Measurements from ENCODE around the gene GNG8.
A peak's percentile ranks its signal among the peaks of the same experiment; 100 is the strongest.

GNG8 gene

DNA sequence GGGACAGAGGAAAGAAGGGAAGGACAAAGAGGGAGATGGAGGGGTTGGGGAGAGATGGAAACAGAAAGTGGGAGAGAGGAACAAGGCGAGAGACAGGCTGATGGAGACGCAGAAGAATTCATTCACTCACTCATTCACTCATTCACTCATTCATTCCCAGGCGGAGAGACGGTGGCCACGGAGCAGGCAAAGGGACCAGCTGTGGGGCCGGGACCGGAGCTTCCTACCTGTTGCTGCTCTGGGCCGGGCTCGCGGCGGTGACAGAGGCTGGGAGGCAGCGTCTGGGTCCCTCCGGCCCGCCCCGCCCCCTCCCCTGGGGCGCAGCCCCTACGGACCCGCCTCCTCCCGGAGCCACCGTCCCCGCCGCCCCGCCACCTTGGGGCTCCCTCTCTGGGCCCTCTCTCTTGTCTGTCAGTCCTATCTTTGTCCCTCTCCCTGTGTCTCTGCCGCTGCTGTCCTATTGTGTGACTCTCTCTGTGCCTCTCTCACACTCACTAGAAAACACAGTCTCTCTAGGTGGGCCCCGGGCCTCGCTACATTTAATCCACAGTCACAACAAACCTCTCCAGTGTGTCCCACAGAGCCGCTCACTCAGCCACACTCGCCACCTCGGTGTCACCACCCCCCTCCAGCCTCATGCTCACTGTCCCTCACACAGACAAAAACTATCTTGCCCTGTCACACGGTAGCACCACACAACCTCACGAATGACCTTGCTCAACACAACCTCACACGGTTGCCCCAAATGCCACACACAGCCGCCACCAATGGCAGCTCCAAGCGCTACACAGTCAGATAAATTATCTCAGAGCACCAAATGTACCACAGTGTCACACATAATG lies at the start of gene GNG8:
TSS of gene GNG8 (minus strand) at position 283 of the 842 bp plus-strand sequence. CDS start 1,520 bp downstream, outside the sequence.
- DNase-seq (ENCODE audit: low read depth, low spot score), result no peak

DNA sequence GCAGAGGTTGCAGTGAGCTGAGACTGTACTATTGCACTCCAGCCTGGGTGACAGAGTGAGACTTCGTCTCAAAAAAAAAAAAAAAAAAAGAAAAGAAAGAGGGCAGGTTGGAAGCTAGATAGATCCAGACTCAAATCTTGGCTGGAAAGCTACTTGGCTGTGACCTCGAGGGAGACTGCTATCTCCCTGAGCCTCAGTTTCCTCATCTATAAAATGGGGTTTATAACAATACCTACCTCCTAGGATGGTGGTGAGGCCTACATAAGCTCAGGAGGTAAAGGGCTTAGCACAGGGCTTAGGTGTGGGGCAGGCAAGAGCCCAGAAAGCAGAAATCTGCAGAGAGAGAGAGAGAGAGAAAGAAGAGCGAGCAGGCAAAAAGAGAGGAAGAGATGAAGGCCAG lies 49.2 kb upstream of the GNG8 start:
- DNase-seq (ENCODE audit: low read depth, low spot score), result no peak

- no peak for DNase-seq (ENCODE audit: low read depth, low spot score)
These were observed 42.2 kb upstream of the GNG8 start for GRCh38 chr19:46678110-46678732.

GRCh38 chr19:46674416-46675178 lies 38.6 kb upstream of the GNG8 start:
- DNase-seq (ENCODE audit: low read depth, low spot score), result no peak

- DNase-seq (ENCODE audit: low read depth, low spot score), result no peak
These were observed 34.8 kb upstream of the GNG8 start for GRCh38 chr19:46670813-46671212.

GRCh38 chr19:46668662-46669061 lies 32.7 kb upstream of the GNG8 start:
- DNase-seq (ENCODE audit: low read depth, low spot score), result no peak

- DNase-seq (ENCODE audit: low read depth, low spot score), result no peak
These were observed 29.1 kb upstream of the GNG8 start for GRCh38 chr19:46665072-46665471.

GRCh38 chr19:46661735-46662592 lies 26.0 kb upstream of the GNG8 start:
- DNase-seq (ENCODE audit: low read depth, low spot score), result peak; percentile 46

GRCh38 chr19:46661020-46661731 lies 25.2 kb upstream of the GNG8 start, which contains the start of gene DACT3:
TSS of gene DACT3 (minus strand) at chr19:46661182. CDS start at chr19:46661064, 118 bp downstream.
- peak; percentile 99 for DNase-seq (ENCODE audit: low read depth, low spot score)

DNA sequence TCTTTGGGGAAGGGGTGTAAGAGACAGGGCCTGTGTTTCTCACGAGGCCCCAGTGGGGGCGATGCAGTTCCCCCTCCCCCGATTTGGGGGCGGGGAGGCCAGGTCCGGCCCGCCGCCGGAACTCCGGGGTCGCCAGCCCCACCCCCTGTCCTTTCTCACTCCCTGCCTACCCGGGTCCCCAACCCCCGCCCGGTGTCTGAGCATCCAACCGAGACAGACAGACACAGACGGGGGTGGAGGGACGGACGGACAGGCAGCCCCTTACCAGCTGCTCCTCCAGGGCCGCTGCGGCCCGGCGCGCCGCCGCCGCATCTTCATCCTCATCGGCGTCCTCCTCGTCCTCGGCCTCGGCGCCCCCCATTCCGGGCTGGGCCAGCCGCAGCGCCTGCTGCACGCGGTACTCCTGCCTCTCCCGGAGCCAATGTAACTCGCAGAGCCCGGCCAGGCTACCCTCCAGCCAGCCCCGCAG lies 24.6 kb upstream of the GNG8 start:
- DNase-seq (ENCODE audit: low read depth, low spot score), result no peak

DNA sequence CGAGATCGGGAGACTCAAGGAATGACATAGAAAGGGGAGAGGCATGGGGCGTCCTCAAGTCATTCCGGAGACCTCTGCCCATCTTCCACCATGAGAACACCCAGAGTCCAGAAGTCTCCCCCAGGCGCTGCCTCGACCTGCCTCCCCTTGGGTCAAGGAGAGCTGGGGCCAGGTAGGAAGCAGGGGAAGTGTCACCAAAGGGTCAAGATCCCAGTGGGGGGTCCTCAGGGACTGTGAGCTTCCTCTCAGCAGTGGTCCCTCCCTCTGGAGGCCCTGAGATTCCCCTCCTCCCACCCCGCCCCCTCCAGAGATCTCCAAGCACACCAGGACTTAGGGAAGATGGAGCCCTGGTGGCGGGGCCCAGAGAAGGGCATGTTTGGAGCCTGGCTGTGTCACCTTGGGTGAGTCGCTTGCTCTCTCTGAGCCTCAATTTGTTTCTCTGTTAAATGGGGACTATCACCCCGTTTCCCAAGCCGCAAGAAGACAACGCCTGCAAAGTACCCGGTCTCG lies 24.1 kb upstream of the GNG8 start:
- DNase-seq (ENCODE audit: low read depth, low spot score), result no peak

- no peak for DNase-seq (ENCODE audit: low read depth, low spot score)
These were observed 23.4 kb upstream of the GNG8 start for GRCh38 chr19:46659151-46660007.

DNA sequence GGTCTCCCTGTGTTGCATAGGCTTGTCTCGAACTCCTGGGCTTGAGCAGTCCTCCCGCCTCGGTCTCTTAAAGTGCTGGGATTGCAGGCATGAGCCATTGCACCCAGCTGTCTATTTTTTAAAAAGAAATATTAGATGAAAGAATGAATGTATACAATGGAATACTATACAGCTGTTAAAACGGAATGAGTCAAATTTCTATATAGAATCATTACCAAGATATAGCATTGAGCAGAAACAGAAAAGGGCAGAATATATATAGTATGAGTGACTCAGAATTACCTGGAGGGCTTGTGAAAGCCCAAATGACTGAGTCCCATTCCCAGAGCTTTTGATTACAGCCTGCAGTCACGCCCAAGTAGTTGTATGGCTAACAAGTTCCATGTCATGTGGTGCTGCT lies 20.5 kb upstream of the GNG8 start:
- DNase-seq (ENCODE audit: low read depth, low spot score), result no peak

DNA sequence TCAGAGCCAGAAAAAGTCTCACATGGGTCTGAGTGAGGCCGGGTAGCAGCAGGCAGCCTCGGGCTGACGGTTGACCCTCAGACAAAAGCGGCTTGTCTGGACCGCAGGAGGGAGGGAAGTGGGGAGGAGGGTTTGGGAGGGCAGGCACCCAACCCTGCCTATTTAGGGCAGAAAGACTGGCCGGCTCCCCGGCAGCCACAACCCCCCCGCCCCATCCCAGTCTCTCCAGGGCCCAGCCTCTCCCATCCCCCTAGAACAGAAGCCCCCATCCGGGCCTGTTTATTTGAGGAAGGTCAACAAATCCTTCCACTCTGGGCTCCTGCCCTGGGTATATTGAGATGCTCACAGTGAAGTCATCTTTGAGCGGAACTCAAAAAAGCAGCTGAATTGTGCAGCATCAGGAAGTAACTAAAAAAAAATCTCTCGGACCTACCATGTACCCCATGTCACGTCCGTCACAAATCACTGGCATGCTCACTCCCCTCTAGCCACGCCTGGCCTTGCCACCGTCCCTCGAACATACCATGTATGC lies 18.7 kb upstream of the GNG8 start:
- DNase-seq (ENCODE audit: low read depth, low spot score), result no peak

- DNase-seq (ENCODE audit: low read depth, low spot score), result no peak
These were observed 14.4 kb upstream of the GNG8 start for GRCh38 chr19:46650445-46650844.

DNA sequence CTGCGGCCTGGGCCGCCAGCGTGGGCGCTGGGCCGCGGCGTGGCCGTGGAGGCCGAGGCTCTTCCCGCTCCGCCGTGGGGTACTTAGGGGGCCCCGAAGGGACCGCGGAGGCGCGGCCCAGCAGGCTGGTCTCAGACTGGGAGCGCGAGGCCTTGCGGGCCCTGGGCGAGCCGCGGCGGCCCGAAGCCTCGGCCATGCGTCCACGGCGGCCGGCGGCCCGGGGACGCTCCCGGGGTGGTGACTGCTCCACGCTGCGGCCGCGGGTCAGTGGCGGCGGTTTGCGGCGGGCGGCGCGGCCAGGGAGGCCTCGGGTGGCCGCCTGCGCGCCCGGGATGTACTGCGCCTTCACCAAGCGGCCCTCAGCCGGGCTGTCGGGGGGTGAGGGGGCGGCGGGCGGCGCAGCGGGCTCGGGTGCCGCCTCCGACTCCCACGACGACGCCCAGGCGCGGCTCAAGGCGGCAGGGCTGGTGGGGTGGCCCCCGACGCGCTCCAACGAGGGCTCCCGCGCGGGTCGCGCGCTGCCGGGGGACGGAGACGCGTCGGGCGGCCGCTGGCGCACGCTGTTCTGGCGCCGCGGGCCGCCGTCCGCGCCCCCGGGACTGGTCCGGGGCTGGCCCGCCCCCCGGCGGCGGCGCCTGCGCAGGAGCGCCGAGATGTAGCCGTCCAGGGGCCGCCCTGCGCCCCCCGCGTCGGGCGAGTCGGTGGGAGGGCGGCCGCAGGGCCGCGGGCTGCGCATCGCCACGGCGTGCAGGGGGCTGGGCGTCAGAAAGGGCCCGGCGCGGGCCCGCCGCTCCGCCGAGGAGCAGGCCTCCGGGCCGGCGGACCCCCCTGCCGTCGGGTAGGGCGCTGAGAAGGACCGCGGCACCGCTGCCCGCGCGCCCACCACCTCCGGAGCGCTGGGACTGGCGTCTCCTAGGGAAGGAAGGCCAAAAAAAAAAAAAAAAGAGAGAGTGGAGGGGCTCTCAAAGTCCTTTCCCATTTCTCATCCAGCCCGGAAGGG lies 13.3 kb upstream of the GNG8 start:
- no peak for DNase-seq (ENCODE audit: low read depth, low spot score)

GRCh38 chr19:46648060-46648960 lies 12.3 kb upstream of the GNG8 start:
- no peak for DNase-seq (ENCODE audit: low read depth, low spot score)

Data from activated CD4-positive, CD25-positive, alpha-beta regulatory T cell treated with anti-CD3 and anti-CD28 coated beads, Interleukin-2, amount 50 U/mL, for 16 hours (primary cell).